Subcutaneous adipose tissue (tissue), 4 donors: ENCODE data around the gene SOCS3. TPM values are rescaled to one million over a fixed set of nuclear protein-coding genes. Genes with fewer than 3 reads are reported as not detected.

ENCODE experiments used
- CTCF ChIP-seq: fragments of 450-650 bp; IDR thresholded peaks from one replicate; pipeline ENCODE4 v1.5.1; 2016; ENCODE audit warnings: low read depth, mild to moderate bottlenecking, control low read depth, antibody characterized with exemption, moderate library complexity
- total RNA-seq, 4 donors: library from RNA; depleted of rRNA; stranded (reverse); fragments of >200 nt; gene quantifications; one replicate each; pipeline ENCODE4 v1.1.0, GENCODE V29; 2016

The SOCS3 gene
- total RNA-seq, 4 donors from 2014 or later, result 15.4 to 33.3 (median 24.7) TPM

- TF ChIP-seq CTCF, result no peak
Measured at GRCh38 chr17:78316115-78316866, 43.6 kb downstream of the SOCS3 start.

GRCh38 chr17:78315355-78316114 lies 44.3 kb downstream of the SOCS3 start:
- TF ChIP-seq CTCF, result no peak

DNA sequence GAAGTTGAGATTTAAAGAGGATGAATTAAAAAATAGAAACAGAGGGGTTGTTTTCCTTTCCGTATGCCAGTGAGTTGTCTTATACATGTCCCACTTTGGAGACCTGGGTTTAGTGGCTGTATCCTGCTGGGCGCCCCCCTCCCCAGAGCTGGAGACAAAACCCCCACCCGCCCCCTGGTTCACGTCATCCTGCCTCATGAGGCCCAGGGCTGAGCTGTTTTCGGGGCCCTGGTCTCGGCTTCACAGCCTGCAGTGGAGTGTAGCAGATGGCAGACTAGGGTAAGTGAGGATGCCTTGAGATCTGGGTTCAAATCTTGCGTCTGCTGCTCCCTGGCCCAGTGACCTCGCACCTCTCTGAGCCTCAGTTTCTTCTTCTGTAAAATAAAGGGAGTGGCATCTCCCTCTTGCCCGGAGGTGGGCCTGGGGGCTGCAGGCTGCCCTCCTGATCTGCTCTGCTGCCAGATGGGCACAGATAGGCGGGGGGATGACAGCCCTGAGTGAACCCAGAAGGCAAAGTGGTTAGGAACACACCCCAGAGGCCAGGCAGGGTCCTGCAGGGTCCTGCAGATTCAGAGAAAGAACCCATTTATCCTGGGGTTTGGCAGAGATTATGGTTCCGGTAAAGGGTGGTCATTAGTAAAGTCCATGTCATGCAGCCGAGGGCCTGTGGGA lies 45.1 kb downstream of the SOCS3 start:
- TF ChIP-seq CTCF, result no peak

GRCh38 chr17:78313735-78314648 lies 45.9 kb downstream of the SOCS3 start:
- no peak for TF ChIP-seq CTCF

- TF ChIP-seq CTCF, result no peak
Measured at GRCh38 chr17:78307887-78308638, 51.8 kb downstream of the SOCS3 start.

DNA sequence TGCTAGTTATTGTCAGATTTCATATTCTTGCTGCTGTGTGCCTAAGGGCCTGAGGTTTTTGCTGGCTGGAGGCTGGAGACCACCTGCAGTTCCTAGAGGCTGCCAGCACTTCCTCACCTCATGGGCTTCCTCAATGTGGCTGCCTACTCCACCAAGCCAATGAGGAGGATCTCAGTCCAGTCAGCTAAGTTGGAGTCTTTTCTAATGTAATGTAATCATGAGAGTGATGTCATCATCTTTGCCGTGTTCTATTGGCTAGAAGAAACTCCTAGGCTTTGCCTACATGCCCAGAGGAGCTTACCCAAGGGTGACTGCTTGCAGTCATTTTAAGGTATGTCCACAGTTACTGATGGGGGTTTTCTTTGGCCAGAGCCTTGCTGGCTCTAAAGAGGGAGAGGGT lies 53.0 kb downstream of the SOCS3 start:
- no peak for TF ChIP-seq CTCF
